OCI-LY7 (cell line): ENCODE results near the gene PRPF40A. TPM values are rescaled to one million over a fixed set of nuclear protein-coding genes. Genes with fewer than 3 reads are reported as not detected.
A peak's percentile ranks its signal among the peaks of the same experiment; 100 is the strongest.

Experiments
- BruUV-seq: library from RNA; stranded (reverse); fragments of 400-500 nt; replicated peaks from 2 replicates; lab custom pipeline; 2021; lab: Mats Ljungman, UMichigan
- CTCF ChIA-PET: fragments of 300-600 bp; sonication (Branson Sonifier 250); formaldehyde crosslinking; loops from one replicate; lab custom pipeline; 2022; ENCODE audit warnings: antibody characterized with exemption; ENCODE audit not compliant: unreplicated experiment; lab: Charles Lee
- POLR2A ChIA-PET: fragments of 300-600 bp; sonication (Branson Sonifier 250); formaldehyde crosslinking; loops from one replicate; lab custom pipeline; 2022; ENCODE audit warnings: antibody characterized with exemption; lab: Charles Lee
- DNase-seq: peaks from one replicate; pipeline ENCODE4 v3.0.0-alpha.2; 2015; ENCODE audit warnings: low spot score
- H2AFZ ChIP-seq: fragments of 200-600 bp; sonication (generic), shearing (Covaris generic); 2 replicates; pipeline ENCODE4 v1.6.1; 2014; ENCODE audit warnings: mild to moderate bottlenecking, antibody characterized with exemption, low read length, moderate library complexity
- H3K27ac ChIP-seq: fragments of 200-600 bp; sonication (generic); 2 replicates; pipeline ENCODE4 v1.5.1; 2014; ENCODE audit warnings: mixed run types, low read depth, mild to moderate bottlenecking, moderate library complexity, low read length, inconsistent platforms; ENCODE audit not compliant: poor library complexity, severe bottlenecking
- H3K36me3 ChIP-seq: fragments of 200-600 bp; sonication (generic); 2 replicates; pipeline ENCODE4 v1.6.1; 2014; ENCODE audit warnings: mild to moderate bottlenecking, antibody characterized with exemption, low read length, moderate library complexity, mixed read lengths; ENCODE audit not compliant: insufficient read depth
- H3K4me1 ChIP-seq: fragments of 200-600 bp; sonication (generic); 2 replicates; pipeline ENCODE4 v1.5.1; 2014; ENCODE audit warnings: mild to moderate bottlenecking, low read length; ENCODE audit not compliant: insufficient read depth, poor library complexity, severe bottlenecking
- H3K4me2 ChIP-seq: fragments of 200-600 bp; sonication (generic); 2 replicates; pipeline ENCODE4 v1.6.1; 2014; ENCODE audit warnings: mild to moderate bottlenecking, low read length
- H3K4me3 ChIP-seq: fragments of 200-600 bp; sonication (generic); 2 replicates; pipeline ENCODE4 v1.5.1; 2014; ENCODE audit warnings: mild to moderate bottlenecking, low read depth, low read length; ENCODE audit not compliant: poor library complexity, severe bottlenecking
- H3K79me2 ChIP-seq: fragments of 200-600 bp; sonication (generic); 2 replicates; pipeline ENCODE4 v1.6.1; 2016; ENCODE audit warnings: low read depth, mild to moderate bottlenecking, low read length, moderate library complexity, mixed read lengths; ENCODE audit not compliant: insufficient read depth
- H3K9me2 ChIP-seq: fragments of 200-600 bp; sonication (generic); 2 replicates; pipeline ENCODE4 v1.6.1; 2016; ENCODE audit warnings: mild to moderate bottlenecking, low read length, mixed read lengths; ENCODE audit not compliant: insufficient read depth
- H3K9me3 ChIP-seq: fragments of 200-600 bp; sonication (generic); 2 replicates; pipeline ENCODE4 v1.6.1; 2014; ENCODE audit warnings: mild to moderate bottlenecking, mixed run types, low read length, mixed read lengths
- H4K20me1 ChIP-seq: fragments of 200-600 bp; sonication (generic); 2 replicates; pipeline ENCODE4 v1.6.1; 2014; ENCODE audit warnings: mild to moderate bottlenecking, antibody characterized with exemption, low read length, moderate library complexity, mixed read lengths; ENCODE audit not compliant: insufficient read depth
- CTCF ChIP-seq: fragments of 200-600 bp; sonication (generic); conservative IDR thresholded peaks from 2 replicates; pipeline ENCODE4 v1.5.1; 2014; ENCODE audit warnings: mild to moderate bottlenecking, antibody characterized with exemption, low read length, moderate library complexity, mixed read lengths
- EZH2phosphoT487 ChIP-seq: fragments of 200-600 bp; sonication (generic); IDR thresholded peaks from 2 replicates; pipeline ENCODE4 v1.6.1; 2018; ENCODE audit warnings: low read depth, borderline replicate concordance, mild to moderate bottlenecking, mixed run types, antibody characterized with exemption, low read length, moderate library complexity, mixed read lengths
- intact Hi-C: fragments of 100-400 bp; cut with micrococcal nuclease; formaldehyde crosslinking; loops from one replicate; pipeline ENCODE4 v1.10.0; 2022; ENCODE audit not compliant: unreplicated experiment
- total RNA-seq, 2 experiments: library from RNA; depleted of rRNA in 1 of 2; stranded (reverse); fragments of >200 nt in 1 of 2; shearing (Covaris generic) in 1 of 2; gene quantifications; 2 replicates each; pipeline ENCODE4 v1.2.3, GENCODE V29; 2014 to 2022

The PRPF40A gene
- total RNA-seq, 2 experiments from 2014 or later, result 156 to 177 TPM

GRCh38 chr2:152648336-152648735, 68.9 kb downstream of the PRPF40A start:
- H3K79me2 ChIP-seq, result no peaks in the 10 kb centered on the region
- ChIA-PET CTCF (no interaction called here), POLR2A (no interaction called here)
- H3K36me3 ChIP-seq, result peaks cover 45% of the 10 kb centered on the region
- intact Hi-C loops, result no loop called here
- no peaks in the 10 kb centered on the region for H3K9me2 ChIP-seq
- no peak for DNase-seq
- no peak overlapping the region for H3K27ac ChIP-seq
- H3K4me1 ChIP-seq, result no peaks in the 10 kb centered on the region
- H3K4me3 ChIP-seq, result no peak overlapping the region
- no peak overlapping the region for H2AFZ ChIP-seq
- TF ChIP-seq CTCF, result peak; percentile 59
- no peak for TF ChIP-seq EZH2phosphoT487
- H3K4me2 ChIP-seq, result no peak overlapping the region
- BruUV-seq, result no TSS peak
- H4K20me1 ChIP-seq, result no peaks in the 10 kb centered on the region
- H3K9me3 ChIP-seq, result no peaks in the 10 kb centered on the region

- H3K9me2 ChIP-seq, result no peaks in the 10 kb centered on the region
- peaks cover 38% of the 10 kb centered on the region for H3K36me3 ChIP-seq
- no peaks in the 10 kb centered on the region for H4K20me1 ChIP-seq
- H3K79me2 ChIP-seq, result no peaks in the 10 kb centered on the region
- CTCF ChIA-PET, result no interaction called here
- no TSS peak for BruUV-seq
- no peak for DNase-seq
- H3K27ac ChIP-seq, result no peak overlapping the region
- H3K9me3 ChIP-seq, result no peaks in the 10 kb centered on the region
- H2AFZ ChIP-seq, result no peak overlapping the region
- no peaks in the 10 kb centered on the region for H3K4me1 ChIP-seq
- intact Hi-C loops, result no loop called here
- no peak overlapping the region for H3K4me3 ChIP-seq
- POLR2A ChIA-PET, result interaction anchor here (0.5 to 1.5 kb wide), 2 partner anchors 26 to 471 kb away, joined by 3 read pairs; no protein-coding TSS in a partner anchor
- no peak overlapping the region for H3K4me2 ChIP-seq
- TF ChIP-seq CTCF (no peak), EZH2phosphoT487 (no peak)
Measured at GRCh38 chr2:152647552-152647951, 69.7 kb downstream of the PRPF40A start.

- no peaks in the 10 kb centered on the region for H3K4me1 ChIP-seq
- no peak overlapping the region for H2AFZ ChIP-seq
- H3K9me3 ChIP-seq, result no peaks in the 10 kb centered on the region
- POLR2A ChIA-PET, result interaction anchor here (0.6 to 1.5 kb wide), 3 partner anchors 16 to 470 kb away, joined by 3 to 5 read pairs (median 3); no protein-coding TSS in a partner anchor
- no peaks in the 10 kb centered on the region for H4K20me1 ChIP-seq
- CTCF ChIA-PET, result no interaction called here
- no TSS peak for BruUV-seq
- H3K4me3 ChIP-seq, result no peak overlapping the region
- intact Hi-C loops, result no loop called here
- TF ChIP-seq CTCF (no peak), EZH2phosphoT487 (no peak)
- H3K27ac ChIP-seq, result no peak overlapping the region
- H3K36me3 ChIP-seq, result peaks cover 30% of the 10 kb centered on the region
- H3K9me2 ChIP-seq, result no peaks in the 10 kb centered on the region
- no peaks in the 10 kb centered on the region for H3K79me2 ChIP-seq
- no peak overlapping the region for H3K4me2 ChIP-seq
- DNase-seq, result no peak
Measured at GRCh38 chr2:152646775-152647174, 70.5 kb downstream of the PRPF40A start.
